Measurements from ENCODE around the gene DMRTC2.

DNA sequence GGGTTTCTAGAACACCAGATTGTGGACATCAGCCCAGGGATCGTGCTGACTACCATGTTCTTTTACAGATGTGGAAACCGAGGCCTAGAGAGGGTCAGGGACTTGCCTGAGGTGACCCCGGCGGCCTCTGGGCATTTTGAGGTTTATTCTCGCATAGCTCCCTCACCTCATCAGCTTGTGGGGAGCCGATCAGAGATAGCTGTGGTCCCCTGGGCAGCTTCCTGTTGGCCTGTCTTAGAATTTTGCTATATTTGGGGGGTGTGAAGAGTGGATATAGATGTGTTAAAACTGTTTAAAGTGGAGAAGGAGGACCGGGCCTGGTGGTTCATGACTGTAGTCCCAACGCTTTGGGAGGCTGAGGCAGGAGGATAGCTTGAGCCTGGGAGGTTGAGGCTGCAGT, 45.1 kb downstream of the DMRTC2 start:
- TF ChIP-seq EZH2 (IDR thresholded peaks at IDR 0.05; ENCODE audit: low read length): no peak
- TF ChIP-seq, protein P1, sequence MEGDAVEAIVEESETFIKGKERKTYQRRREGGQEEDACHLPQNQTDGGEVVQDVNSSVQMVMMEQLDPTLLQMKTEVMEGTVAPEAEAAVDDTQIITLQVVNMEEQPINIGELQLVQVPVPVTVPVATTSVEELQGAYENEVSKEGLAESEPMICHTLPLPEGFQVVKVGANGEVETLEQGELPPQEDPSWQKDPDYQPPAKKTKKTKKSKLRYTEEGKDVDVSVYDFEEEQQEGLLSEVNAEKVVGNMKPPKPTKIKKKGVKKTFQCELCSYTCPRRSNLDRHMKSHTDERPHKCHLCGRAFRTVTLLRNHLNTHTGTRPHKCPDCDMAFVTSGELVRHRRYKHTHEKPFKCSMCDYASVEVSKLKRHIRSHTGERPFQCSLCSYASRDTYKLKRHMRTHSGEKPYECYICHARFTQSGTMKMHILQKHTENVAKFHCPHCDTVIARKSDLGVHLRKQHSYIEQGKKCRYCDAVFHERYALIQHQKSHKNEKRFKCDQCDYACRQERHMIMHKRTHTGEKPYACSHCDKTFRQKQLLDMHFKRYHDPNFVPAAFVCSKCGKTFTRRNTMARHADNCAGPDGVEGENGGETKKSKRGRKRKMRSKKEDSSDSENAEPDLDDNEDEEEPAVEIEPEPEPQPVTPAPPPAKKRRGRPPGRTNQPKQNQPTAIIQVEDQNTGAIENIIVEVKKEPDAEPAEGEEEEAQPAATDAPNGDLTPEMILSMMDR (optimal IDR thresholded peaks at IDR 0.05 in 1 of 3, IDR thresholded peaks at IDR 0.05 in 1 of 3, conservative IDR thresholded peaks at IDR 0.05 in 1 of 3; ENCODE audit: extremely low read depth in 1 of 3, insufficient read depth in 2 of 3, low read length in 3 of 3): no peak

Data from keratinocyte (primary cell).